GM19395 (cell line): Measurements from ENCODE around the gene PPP6R2.
"Not testable (repeated sequence)": the region's sequence is repeated elsewhere in the genome, so short reads cannot be mapped to it uniquely, and the experiment has no call there.

Experiments
- ATAC-seq: cut with Tn5 transposase; IDR thresholded peaks from one replicate; pipeline ENCODE4 v1.9.1; 2021; ENCODE audit warnings: mild to moderate bottlenecking, moderate library complexity; ENCODE audit not compliant: unreplicated experiment

PPP6R2 gene

GRCh38 chr22:50397371-50398060 lies 54.4 kb downstream of the PPP6R2 start:
- not testable (repeated sequence) for ATAC-seq

- ATAC-seq, result no peak
Measured at GRCh38 chr22:50398831-50399648, 55.9 kb downstream of the PPP6R2 start.

GRCh38 chr22:50399751-50400331 lies 56.7 kb downstream of the PPP6R2 start:
- ATAC-seq, result no peak

DNA sequence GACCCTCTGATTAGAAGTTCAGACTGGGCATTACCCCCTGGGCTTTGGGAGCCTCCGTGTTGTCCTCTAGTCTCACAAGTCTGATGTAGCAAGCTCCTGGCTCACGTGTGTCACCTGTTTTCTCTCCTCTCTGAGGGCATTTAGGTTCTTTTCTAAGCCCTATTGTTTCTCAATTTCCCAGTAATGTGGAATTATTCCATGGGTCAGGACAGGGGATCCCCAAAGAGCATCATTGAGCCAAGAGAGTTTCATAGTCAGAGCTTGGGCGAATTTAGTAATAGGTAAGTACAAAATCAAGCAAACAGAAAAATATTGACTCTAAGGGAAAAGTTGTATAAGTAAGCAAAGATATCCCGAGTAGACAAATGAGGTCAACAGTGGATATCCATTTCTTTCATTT lies 57.3 kb downstream of the PPP6R2 start:
- no peak for ATAC-seq

DNA sequence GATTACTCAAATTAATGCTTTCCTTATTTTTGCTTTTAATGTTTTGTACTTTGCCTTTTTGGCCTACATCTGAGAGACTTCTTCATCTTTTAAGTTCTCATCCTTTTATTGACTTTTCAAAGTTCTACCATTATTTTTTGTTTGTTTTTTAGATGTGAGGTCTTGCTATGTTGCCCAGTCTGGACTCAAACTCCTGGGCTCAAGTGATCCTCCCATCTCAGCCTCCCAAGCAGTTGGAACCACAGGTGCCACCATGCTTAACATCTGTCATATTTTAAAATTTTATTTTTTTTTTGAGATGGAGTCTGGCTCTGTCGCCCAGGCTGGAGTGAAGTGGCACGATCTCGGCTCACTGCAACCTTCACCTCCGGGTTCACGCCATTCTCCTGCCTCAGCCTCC lies 57.8 kb downstream of the PPP6R2 start:
- no peak for ATAC-seq

GRCh38 chr22:50401907-50402306 lies 58.8 kb downstream of the PPP6R2 start:
- no peak for ATAC-seq

GRCh38 chr22:50403701-50404101 lies 60.6 kb downstream of the PPP6R2 start:
- no peak for ATAC-seq

- ATAC-seq, result no peak
Measured at GRCh38 chr22:50406416-50407170, 63.5 kb downstream of the PPP6R2 start.

DNA sequence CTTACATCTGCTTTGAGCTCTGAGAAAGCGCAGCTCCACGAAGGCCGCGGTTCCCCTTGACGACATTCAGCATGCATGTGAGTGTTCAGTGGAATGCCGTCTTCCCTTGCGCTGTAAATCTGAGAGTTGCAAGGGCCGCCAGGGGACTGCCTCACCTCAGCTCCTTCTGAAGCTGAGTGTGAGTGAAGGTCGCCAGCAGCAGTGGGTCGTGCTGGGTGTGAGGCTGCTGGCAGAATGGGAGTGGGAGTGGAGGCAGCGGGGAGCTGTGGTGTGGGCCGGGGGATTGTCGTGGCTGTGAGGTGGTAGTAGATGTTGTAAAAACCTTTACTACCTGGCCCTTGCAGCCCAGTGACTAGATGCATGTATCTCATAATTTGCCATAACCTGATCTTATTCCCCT lies 65.2 kb downstream of the PPP6R2 start:
- ATAC-seq, result no peak

GRCh38 chr22:50408954-50409353 lies 65.8 kb downstream of the PPP6R2 start:
- not testable (repeated sequence) for ATAC-seq

DNA sequence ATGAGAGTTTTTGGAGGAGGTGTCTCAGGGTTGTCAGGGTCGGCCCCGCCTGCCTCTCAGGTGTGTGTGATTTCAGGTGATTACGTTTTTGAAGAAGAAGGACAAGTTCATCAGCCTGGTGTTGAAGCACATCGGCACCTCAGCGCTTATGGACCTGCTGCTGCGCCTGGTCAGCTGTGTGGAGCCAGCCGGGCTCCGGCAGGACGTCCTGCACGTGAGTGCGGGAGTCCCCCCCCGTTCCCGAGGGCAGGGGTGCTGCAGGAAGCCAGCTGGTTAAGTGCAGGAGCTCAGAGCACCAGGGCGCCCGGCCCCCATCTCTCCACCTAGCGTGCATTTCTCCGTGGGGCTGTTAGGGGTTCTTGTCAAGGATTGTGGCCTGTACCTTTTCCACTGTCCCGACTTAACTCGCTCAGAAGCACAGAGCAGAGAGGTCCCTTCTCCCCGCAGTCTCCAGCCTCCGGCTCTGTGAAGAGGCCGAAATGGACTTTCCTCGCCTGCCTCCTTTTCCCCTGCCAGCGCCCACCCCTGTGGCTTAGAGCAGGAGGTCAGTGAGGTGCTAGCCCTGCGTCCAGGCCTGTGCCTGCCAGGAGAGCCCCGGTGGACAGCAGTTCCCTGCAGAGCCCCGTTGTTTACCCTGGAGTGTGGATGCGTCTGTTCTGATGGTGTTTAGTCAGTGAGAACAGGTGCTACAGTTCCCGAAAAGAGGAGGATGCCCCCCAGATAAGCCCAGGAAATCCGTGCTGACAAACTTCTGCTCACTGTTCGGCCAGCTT lies 71.5 kb downstream of the PPP6R2 start:
- no peak for ATAC-seq

DNA sequence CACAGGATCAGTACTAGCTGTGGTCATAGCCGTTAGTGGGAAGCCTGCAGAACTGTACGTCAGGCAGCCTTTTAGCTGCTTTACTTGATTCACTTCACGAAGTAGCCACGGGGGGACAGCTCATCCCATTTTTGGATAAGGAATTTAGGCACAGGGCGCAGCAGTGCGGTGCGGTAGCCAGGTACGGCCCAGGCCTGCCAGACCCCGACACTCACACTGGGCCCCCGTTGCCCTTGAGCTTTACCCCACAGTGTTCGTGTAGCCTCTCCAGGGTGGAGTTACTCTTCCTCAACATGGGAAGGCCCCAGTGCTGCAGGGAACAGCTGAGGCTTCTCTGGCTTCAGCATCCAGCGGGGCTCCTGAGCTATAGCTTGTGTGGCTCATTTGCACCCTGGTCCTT lies 72.3 kb downstream of the PPP6R2 start:
- ATAC-seq, result no peak

DNA sequence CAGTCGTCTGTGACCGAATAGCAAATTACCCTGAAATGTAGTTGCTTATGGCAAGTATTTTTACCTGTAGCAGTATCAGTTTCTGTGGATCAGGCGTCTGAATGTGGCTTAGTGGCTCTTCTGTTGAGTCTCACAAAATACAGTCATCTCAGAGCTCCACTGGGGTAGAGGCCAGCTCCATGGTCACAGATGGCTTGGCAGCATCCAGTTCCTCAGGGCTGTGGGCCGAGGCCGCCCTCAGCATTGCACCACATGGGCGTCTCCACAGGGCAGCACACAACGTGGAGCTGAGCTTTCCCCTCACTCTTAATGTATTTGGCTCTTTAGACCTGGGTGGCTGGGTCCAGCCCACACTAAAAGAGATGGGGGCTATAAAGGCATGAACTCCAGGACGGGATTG lies 73.9 kb downstream of the PPP6R2 start:
- no peak for ATAC-seq

DNA sequence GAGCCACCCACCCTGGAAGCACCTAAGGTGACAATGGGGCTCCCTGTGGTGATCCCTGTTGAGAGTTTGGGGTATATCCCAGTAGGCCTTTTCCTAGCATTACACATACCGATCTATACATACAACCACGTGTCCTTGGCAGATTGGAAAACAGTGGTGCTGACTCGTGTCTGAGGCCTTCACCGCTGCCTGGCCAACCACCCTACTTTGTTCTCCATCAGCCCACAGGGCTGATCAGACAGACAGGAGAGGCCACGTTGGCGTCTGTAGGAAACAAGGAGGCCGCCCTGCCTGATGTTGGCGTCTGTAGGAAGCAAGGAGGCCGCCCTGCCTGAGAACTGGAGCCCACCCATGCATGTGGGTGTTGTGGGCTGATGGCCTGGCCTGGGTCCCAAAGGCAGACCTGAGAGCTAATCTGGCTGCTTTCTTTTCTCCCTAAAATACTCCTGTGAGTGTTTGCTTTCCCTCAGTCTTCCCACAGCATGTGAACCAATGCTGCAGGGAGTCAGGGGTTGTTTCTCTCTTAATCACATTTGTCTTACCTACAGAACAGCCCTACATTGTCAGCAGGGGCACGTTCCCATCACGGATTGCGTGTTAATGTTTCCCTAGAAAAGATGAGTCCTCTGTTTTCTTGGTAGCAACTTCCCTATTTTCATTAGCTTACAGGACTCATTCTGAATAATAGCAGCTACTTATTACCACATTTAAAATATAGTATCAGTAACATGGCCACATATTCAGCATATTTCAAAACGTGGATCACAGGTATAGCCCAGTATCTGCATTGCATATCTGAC lies 74.5 kb downstream of the PPP6R2 start:
- no peak for ATAC-seq

GRCh38 chr22:50418624-50419023 lies 75.5 kb downstream of the PPP6R2 start:
- ATAC-seq, result no peak

DNA sequence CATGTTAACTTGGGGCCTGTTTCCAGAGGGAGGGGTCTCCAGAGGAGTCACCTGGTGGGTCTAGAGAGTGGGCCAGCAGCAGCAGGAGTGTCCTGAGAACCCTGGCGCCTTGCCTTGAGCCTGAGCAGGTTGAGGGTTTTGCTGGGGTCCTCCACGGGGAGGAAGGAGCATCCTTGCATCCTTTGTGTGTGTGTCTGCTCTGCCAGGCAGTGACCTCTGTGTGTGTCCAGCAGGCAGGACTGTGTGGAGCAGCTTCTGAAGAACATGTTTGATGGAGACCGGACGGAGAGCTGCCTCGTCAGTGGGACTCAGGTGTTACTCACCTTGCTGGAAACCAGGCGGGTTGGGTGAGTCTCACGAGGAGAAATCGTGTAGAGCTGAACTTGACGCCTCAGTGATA lies 76.0 kb downstream of the PPP6R2 start:
- ATAC-seq, result no peak

- no peak for ATAC-seq
Measured at GRCh38 chr22:50420015-50420414, 76.9 kb downstream of the PPP6R2 start.

DNA sequence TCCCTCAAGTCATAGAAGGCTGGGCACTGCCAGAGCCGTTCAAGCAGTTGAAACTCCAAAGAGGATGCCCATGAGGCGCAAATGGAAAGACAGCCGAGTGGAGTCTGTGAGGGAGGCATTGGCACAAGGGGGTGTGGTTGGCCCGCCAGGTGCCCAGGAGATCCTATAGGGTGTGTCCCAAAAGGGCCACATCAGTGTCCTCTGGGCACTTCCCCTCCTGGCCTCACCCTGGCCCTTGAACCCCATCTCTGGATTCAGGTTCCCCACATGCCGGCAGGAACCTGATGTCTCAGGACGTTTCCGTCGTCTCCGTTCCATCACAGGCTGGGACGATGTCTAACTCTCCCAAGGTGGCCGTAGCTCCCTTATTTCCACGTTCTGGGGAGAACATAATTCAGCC lies 77.5 kb downstream of the PPP6R2 start:
- ATAC-seq, result no peak

- no peak for ATAC-seq
Measured at GRCh38 chr22:50422046-50422445, 78.9 kb downstream of the PPP6R2 start.
